GM19452 (cell line): Measurements from ENCODE around the gene CCNT2.
"Not testable (repeated sequence)": the region's sequence is repeated elsewhere in the genome, so short reads cannot be mapped to it uniquely, and the experiment has no call there.

Source experiments
- ATAC-seq: cut with Tn5 transposase; IDR thresholded peaks from one replicate; pipeline ENCODE4 v1.9.1; 2021; ENCODE audit not compliant: unreplicated experiment

CCNT2 gene

DNA sequence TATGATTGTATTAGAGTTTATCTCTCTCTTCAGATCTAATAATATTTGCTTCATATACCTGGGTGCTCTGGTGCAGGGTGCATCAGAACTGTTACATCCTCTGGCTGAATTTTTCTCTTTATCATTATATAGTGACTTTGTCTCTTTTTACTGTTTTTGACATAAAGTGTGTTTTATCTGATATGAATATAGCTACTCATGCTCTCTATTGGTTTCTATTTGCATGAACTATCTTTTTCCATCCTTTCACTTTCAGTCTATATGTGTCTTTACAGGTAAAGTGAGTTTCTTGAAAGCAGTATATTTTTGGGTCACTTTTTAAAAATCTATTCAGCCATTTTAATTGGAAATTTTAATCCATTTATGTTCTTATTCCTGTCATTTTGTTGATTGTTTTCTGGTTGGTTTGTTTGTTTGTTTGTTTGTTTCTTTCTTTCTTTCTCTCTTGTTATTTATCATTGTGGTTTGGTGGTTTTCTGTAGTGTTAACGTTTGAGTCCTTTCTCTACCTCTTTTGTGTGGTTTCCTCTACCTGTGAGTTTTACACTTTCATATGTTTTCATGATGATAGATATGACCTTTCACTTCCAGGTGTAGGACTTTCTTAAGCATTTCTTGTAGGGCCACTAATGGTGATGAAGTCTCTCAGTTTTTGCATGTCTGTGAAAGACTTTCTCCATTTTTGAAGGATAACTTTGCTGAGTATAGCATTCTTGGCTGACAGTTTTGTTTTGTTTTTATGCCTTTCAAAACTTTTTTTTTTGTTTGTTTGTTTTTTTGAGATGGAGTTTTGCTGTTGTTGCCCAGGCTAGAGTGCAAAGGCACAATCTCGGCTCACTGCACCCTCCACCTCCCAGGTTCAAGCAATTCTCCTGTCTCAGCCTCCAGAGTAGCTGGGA lies 54.9 kb downstream of the CCNT2 start:
- ATAC-seq: peak; percentile 69

DNA sequence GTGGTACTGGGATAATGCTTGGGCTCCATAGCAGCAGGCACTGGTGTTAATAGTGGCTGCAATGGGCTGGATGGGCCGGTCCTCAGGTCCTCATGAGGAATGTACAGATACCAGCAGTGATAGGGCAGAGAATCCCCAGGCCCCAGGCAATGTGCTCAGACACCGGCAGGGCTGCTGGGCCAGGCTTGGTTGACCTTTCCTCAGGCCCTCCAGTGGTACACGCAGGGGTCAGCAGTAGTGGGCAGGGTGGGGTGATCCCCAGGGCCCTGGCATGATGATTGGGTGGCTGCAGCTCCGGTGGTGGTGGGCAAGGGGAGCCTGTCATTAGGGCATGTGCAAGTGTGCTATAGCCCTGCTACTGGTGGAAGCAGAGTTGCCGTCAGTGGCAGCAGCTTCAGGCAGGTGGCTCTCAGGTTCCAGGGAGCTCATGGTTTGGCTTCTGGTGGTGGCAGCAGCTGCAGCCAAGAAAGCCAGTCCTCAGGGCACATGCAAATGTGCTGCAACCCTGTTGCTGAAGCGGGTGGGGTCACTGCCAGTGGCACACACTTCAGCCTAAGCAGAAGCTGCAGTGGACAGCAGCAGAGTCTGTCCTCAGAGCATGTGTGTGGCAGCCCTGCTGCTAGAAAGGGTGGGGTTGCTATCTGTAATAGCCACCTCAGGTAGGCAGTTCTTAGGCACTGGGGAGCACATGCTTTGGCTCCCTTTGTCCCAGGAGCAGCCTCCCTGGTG lies 56.8 kb downstream of the CCNT2 start:
- ATAC-seq: no peak

DNA sequence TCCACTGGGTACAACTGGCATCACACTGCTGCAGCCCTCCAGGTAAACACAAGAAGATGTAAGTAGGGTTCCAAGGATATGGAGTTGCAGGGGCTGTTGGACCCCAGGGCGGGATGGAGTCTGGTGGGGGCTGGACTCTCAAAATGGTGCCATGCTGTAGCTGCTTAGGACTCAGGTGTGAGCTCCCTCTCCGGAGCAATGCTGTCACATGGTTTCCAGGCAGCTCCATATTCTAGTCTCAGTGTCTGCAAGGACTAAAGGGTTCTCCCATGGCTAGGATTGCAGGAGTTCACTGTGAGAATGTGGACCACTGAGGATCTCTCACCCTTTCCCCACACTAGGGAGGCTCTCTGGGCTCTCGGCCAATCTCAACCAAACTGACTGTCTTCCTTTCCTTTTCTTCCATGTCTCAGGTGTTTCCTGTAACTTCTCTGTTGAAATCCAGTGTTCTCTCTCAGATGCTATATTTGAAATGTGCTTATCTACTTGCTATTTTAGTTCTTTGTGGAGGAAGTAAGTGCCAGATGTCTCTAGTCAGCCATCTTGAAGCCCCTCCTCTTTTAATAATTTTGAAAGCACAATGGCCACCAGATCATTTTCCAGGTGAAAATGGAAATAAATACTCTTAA lies 57.6 kb downstream of the CCNT2 start:
- ATAC-seq: no peak

DNA sequence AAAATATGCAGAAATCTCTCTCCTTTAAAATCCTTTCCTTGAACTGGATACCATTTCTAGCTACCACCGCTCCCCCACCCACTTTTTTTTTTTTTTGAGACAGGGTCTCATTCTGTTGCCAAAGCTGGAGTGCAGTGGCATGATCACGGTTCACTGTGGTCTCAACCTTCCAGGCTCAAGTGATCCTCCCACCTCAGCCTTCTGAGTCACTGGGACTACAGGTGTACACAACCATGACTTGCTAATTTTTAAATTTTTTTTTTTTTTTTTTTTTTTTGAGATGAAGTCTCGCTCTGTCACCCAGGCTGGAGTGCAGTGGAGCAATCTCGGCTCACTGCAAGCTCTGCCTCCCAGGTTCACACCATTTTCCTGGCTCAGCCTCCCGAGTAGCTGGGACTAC lies 58.5 kb downstream of the CCNT2 start:
- ATAC-seq: not testable (repeated sequence)

DNA sequence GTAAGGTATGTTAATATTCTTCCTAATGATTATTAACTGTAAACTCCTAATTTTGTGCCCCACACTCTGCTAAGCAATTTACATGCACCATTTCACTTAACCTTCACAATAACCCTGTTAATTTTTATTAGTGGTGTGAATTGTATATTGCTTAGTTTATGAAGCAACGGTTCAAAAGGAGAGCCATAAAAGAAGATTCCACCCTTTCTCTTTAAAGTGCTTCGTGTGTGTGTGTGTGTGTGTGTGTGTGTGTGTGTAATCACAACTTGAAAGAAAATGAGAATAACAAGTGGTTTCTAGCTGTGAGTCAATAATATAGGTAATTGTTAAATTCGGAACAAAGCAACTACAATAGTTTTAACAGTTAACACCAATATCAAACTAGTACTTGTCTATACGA lies 60.6 kb downstream of the CCNT2 start:
- no peak for ATAC-seq

DNA sequence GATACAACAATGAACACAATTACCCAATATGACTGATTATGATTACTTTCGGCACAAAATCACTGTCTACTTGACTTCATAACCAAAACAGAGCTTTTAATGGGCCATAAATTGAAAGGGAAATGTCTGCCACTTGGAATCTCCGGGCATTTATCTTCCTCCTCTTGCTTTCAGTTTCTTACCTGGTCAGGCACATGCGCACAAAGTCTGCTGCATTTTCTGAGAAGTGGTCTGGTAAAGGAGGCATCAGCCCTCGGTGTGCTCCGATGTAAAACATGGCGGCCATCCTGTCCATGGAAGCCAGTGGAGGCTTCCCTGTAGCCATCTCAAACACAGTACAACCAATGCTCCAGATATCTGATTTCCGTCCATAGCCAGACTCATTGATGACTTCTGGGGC lies 62.0 kb downstream of the CCNT2 start:
- ATAC-seq: no peak

DNA sequence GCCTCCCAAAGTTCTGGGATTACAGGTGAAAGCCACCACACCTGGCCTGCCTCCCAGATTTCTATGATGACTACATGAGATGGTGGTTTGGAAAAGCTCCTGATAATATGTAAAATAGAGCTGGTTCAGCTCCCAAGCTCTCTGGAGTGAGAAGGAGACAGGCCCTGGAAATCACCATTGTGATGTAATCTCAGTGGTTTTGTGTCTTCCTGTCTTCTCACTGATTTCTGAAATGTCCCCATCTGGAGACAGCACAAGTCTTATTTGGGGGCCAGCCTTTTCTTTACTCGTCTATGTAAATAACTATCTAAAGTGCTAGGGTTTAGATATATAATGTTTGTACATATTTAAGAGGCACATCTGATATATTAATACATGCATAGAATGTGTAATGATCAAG lies 64.0 kb downstream of the CCNT2 start:
- no peak for ATAC-seq

DNA sequence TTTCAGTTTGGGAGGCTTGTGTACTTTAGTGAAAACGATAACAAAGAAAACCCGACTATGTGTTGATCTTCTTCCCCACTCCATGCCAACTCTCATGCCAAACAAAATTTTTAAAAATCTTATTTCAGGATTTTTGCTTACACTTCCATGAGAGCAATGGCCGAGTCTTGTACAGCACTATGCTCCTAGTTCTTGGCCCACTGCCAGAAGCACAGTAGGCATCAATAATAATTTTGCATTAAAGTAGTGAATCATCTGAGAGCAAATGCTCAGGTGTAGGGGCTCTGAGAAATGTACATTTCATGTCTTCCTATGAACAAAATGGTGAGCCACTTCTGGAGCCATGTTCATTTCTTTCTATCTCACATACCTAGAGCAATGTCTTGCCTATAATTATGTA lies 66.4 kb downstream of the CCNT2 start:
- no peak for ATAC-seq

DNA sequence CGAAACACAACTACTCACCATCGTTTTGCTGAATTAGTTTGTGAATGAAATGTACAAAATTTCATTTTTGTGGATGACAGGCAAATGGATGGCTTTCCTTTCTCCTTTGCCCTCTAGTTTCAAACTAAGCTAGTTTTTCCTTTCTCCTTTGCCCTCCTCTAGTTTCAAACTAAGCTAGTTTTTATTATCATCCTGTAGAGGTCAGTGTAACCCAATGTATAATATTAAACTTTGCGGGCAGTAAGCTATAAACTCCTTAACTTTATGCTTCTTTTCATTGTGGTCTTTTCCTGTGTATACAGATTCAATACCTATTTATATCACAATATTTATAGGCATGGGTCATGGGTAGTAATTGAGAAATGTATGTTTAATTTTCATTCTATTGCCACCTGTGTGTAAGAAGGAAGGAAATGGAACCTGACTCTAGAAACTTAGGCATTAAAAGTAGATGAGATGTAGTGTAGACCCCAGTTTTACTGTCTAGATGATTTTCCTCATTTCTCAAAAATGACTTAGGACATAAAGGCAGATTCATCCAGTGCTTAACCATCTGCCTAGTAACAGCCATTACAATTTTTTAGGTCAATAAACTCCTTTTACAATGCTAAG lies 70.5 kb downstream of the CCNT2 start:
- ATAC-seq: no peak

DNA sequence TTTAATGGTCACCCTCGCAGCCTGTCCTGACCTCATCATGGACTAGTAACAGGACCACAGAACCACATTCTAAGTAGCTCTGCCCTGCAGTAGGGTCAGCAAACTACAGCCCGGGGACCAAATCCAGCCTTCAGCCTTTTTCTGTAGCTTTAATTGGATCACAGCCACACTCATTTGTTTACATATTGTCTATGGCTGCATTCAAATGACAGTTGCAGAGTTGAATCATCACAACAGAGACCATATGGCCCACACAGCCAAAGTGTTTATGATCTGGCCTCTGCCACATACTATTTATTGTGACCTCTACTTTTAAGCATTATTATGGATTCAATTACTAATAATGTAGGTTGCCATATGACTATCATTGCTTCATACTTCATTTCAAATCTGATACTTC lies 80.9 kb downstream of the CCNT2 start:
- ATAC-seq: no peak

DNA sequence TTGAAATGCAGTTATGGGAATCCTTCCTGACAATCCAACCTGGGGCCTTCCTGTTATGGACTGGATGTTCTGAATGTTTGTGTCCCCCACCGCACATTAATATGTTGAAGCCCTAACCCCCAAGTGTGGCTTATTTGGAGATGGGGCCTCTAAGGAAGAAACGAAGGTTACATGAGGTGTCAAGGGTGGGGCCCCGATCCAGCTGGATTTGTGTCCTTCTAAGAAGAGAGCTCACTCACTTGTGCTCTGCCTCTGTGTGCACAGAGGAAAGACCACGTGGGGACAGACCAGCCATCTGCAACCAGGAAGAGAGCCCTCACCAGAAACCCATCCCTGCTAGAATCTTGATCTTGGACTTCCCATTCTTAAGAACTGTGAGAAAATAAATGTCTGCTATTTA lies 84.2 kb downstream of the CCNT2 start:
- no peak for ATAC-seq

DNA sequence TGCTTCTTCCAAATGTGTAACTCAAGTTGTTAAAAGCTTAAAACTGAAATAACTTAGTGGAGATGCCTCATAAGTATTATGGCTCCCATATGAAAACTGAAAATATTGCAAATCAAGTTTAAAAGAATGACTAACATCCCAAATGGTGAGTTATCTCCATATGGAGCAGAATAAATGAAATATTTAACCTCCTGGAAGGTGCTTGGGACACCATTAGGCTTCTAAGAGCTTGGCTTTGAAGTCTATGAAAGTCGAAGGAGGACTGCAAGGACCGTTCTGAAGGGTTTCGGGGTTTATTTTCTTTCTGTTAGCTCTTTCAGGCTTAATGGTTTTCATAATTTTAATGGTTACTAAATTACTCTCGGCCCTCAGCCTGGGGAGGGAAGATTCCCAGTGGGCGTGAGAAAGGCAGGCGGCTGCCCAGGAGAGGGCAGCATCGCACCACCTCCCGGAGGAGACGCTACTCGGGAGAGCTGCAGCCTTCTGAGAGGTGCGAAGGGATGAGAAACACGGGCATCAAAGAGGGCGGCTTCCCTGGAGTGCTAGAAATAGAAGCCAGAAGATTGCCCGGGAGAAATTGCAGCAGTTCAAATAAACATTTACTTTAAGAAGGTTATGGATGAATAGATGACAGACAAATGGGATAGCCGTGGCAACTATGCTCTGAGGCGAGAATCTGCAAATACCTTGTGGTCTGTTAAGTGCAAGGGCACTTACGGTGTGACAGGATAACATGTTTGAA lies 85.6 kb downstream of the CCNT2 start:
- ATAC-seq: peak; percentile 96

DNA sequence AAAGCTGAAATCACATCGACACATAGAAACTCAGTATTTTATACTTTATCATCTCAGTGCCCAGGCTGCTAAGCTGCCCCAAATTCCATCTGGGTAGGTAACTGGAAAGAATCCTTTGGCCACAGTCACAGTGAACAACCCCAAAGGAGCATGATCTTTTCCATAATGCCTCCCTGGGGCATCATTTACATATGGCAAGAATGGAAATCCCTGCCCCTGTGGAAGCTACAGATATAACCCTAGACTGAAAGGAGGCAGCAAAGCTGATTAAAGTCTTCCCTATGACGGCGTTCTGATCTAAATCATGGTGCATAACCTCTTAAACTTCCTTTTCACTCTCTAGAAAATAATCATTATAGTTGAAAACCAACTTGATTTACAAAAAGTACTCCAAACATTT lies 87.1 kb downstream of the CCNT2 start:
- ATAC-seq: no peak
